Measurements from ENCODE around the gene FOXL2. TPM values are rescaled to one million over a fixed set of nuclear protein-coding genes. Genes with fewer than 3 reads are reported as not detected.

Gene FOXL2
- total RNA-seq, 1 donor from 2014 or later, result 1.8 TPM

Other genes starting within 250 kb of the FOXL2 start
- 22.2 and 77.6 TPM in 2 replicates for gene PIK3CB, start 112.2 kb downstream of the FOXL2 start, total RNA-seq
- gene FOXL2NB, start 80 bp upstream of the FOXL2 start, total RNA-seq, result 0.87 and 2.9 TPM in 2 replicates
- gene PRR23A, start 59.1 kb upstream of the FOXL2 start, total RNA-seq, result not detected in 2 replicates
- not detected in 2 replicates for gene PRR23B, start 73.8 kb upstream of the FOXL2 start, total RNA-seq
- gene PRR23C, start 97.8 kb upstream of the FOXL2 start, total RNA-seq, result not detected in 2 replicates